Fibroblast of pulmonary artery (primary cell): ENCODE results near the gene OTOF.

Source experiments
- DNase-seq: peaks from one replicate; pipeline ENCODE4 v3.0.0-alpha.2; 2010; ENCODE audit warnings: low read depth
- H3K4me3 ChIP-seq: replicated peaks from 2 replicates; pipeline ENCODE4 v1.5.1; 2011; ENCODE audit warnings: low read depth, mild to moderate bottlenecking, control low read depth, low read length, moderate library complexity
- CTCF ChIP-seq: IDR thresholded peaks from 2 replicates; pipeline ENCODE4 v1.5.1; 2011; ENCODE audit warnings: mild to moderate bottlenecking, control low read depth, low read length, inconsistent platforms; ENCODE audit errors: missing control alignments

The OTOF gene

GRCh38 chr2:26482211-26483026 lies 4.5 kb upstream of the OTOF start:
- TF ChIP-seq CTCF = no peak
- no peak overlapping the region for H3K4me3 ChIP-seq
- DNase-seq = no peak

DNA sequence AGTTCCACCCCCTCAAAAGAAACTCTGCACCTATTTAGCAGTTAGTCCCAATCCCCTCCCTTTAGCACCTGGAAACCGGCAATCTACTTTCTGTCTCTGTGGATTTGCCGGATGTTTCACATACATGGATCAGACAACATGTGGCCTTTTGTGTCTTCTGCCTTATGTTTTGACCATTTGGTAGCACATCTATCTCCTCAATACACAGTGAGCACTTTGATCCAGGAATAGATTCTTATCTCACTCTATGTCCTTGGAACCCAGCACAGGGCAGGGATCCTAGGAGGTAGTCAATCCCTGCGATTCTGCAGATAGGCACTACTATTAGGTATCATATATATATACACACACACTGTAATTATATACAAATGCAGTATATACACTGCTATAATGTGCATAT lies 3.8 kb upstream of the OTOF start:
- DNase-seq = no peak
- no peak for TF ChIP-seq CTCF
- no peak overlapping the region for H3K4me3 ChIP-seq

GRCh38 chr2:26480566-26481423 lies 2.9 kb upstream of the OTOF start:
- TF ChIP-seq CTCF = no peak
- H3K4me3 ChIP-seq = no peak overlapping the region
- DNase-seq = no peak

- DNase-seq = no peak
- no peak for TF ChIP-seq CTCF
- H3K4me3 ChIP-seq = no peak overlapping the region
Measured at GRCh38 chr2:26479789-26480565, 2.1 kb upstream of the OTOF start.

GRCh38 chr2:26479131-26479788 lies 1.3 kb upstream of the OTOF start:
- no peak overlapping the region for H3K4me3 ChIP-seq
- no peak for TF ChIP-seq CTCF
- no peak for DNase-seq

- no peak overlapping the region for H3K4me3 ChIP-seq
- DNase-seq = no peak
- TF ChIP-seq CTCF = no peak
Measured at GRCh38 chr2:26478366-26478765, 442 bp upstream of the OTOF start.
